ENCODE results near the gene TNFRSF8. TPM values are rescaled to one million over a fixed set of nuclear protein-coding genes. Genes with fewer than 3 reads are reported as not detected.
A peak's percentile ranks its signal among the peaks of the same experiment; 100 is the strongest.

The TNFRSF8 gene
- total and polyA plus RNA-seq, 9 of the 15 experiments (the other 6 are each of a cell fraction or from before 2014, with no cell fraction given): 3.5 to 38.4 (median 17.1) TPM

DNA sequence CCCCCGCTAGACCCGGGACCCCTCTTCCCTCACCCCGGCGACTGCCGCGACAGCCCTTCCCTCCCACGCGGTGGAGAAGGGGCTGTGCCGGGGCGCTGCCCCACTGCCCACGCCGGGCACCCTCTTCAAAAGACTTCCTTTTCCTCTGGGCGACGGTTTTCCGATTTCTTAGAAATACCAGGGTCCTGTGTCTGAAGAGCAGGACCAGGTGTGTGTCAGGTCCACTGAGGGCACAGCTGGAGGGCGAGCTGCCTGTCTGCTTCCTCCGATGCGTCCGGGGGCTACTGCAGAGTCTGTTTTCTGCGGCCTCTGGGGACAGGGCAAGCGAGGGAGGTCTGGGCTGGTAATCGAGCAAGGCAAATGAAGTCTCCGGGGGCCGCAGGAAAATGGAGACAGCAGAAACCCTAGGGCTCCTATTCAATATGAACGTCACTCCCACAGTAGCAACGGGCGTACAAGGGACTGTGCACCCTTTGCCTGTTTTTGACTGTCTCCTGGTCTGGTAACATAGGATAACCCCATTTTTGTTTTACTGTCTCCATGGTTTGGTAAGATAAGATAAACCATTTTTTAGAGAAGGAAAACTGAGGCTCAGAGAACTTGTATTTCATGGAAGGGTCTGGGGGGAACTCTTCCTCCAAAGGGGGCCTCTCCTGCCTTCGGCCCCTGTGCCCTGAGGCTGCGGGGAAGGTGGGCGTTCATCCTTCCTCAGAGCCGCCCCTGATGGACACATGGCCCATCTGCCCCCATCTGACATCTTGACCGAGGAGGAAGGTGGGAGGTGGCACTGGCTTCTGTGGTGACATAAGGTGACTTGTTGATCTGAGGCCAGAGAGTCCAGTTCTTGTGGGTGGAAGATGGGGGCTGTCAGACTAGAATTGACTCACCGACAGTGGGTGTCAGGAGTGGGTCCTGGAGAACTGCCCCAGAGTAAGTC lies 104.7 kb downstream of the TNFRSF8 start (continued):
- TF ChIP-seq, protein P1, sequence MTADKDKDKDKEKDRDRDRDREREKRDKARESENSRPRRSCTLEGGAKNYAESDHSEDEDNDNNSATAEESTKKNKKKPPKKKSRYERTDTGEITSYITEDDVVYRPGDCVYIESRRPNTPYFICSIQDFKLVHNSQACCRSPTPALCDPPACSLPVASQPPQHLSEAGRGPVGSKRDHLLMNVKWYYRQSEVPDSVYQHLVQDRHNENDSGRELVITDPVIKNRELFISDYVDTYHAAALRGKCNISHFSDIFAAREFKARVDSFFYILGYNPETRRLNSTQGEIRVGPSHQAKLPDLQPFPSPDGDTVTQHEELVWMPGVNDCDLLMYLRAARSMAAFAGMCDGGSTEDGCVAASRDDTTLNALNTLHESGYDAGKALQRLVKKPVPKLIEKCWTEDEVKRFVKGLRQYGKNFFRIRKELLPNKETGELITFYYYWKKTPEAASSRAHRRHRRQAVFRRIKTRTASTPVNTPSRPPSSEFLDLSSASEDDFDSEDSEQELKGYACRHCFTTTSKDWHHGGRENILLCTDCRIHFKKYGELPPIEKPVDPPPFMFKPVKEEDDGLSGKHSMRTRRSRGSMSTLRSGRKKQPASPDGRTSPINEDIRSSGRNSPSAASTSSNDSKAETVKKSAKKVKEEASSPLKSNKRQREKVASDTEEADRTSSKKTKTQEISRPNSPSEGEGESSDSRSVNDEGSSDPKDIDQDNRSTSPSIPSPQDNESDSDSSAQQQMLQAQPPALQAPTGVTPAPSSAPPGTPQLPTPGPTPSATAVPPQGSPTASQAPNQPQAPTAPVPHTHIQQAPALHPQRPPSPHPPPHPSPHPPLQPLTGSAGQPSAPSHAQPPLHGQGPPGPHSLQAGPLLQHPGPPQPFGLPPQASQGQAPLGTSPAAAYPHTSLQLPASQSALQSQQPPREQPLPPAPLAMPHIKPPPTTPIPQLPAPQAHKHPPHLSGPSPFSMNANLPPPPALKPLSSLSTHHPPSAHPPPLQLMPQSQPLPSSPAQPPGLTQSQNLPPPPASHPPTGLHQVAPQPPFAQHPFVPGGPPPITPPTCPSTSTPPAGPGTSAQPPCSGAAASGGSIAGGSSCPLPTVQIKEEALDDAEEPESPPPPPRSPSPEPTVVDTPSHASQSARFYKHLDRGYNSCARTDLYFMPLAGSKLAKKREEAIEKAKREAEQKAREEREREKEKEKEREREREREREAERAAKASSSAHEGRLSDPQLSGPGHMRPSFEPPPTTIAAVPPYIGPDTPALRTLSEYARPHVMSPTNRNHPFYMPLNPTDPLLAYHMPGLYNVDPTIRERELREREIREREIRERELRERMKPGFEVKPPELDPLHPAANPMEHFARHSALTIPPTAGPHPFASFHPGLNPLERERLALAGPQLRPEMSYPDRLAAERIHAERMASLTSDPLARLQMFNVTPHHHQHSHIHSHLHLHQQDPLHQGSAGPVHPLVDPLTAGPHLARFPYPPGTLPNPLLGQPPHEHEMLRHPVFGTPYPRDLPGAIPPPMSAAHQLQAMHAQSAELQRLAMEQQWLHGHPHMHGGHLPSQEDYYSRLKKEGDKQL (CRISPR knock-in tag; IDR thresholded peaks at IDR 0.05; ENCODE audit: borderline replicate concordance): no peak
- TF ChIP-seq NR0B1 (IDR thresholded peaks at IDR 0.05; ENCODE audit: partially characterized antibody) (no peak), KLF16 (IDR thresholded peaks at IDR 0.05) (peak; percentile 72; the same call in 1 of the 2 replicates), SMARCA4 (IDR thresholded peaks at IDR 0.05) (peak; percentile 72), ELF1 (tag; IDR thresholded peaks at IDR 0.05) (no peak), KDM4B (IDR thresholded peaks at IDR 0.05; ENCODE audit: borderline replicate concordance in 2 of 2, low read depth in 1 of 2) (peak in 1 of 2 experiments; percentile 61; a peak in 1 of 4 replicates), TRIM28 (IDR thresholded peaks at IDR 0.05) (no peak), ZNF431 (CRISPR knock-in tag; IDR thresholded peaks at IDR 0.05) (peak; percentile 68; the same call in 1 of the 2 replicates), U2AF2 (optimal IDR thresholded peaks at IDR 0.05; ENCODE audit: low read depth, low read length) (no peak), TBL1XR1 (IDR thresholded peaks at IDR 0.05; ENCODE audit: low read length in 2 of 2) (peak in 1 of 2 experiments; percentile 59; a peak in 1 of 4 replicates), ZBTB9 (CRISPR knock-in tag; IDR thresholded peaks at IDR 0.05) (0 out of 2 replicates have a peak, but pooled peaks have one; percentile 15), ZNF311 (CRISPR knock-in tag; IDR thresholded peaks at IDR 0.05) (no peak), ZKSCAN3 (CRISPR knock-in tag; IDR thresholded peaks at IDR 0.05) (no peak), ARID1B (IDR thresholded peaks at IDR 0.05) (peak; percentile 83), TCF15 (CRISPR knock-in tag; IDR thresholded peaks at IDR 0.05) (no peak)
- TF ChIP-seq, protein P2, sequence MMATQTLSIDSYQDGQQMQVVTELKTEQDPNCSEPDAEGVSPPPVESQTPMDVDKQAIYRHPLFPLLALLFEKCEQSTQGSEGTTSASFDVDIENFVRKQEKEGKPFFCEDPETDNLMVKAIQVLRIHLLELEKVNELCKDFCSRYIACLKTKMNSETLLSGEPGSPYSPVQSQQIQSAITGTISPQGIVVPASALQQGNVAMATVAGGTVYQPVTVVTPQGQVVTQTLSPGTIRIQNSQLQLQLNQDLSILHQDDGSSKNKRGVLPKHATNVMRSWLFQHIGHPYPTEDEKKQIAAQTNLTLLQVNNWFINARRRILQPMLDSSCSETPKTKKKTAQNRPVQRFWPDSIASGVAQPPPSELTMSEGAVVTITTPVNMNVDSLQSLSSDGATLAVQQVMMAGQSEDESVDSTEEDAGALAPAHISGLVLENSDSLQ (IDR thresholded peaks at IDR 0.05): peak; percentile 75
